GM12864 (cell line): ENCODE data around the gene CPED1.

ENCODE experiments used
- DNase-seq: peaks from one replicate; pipeline ENCODE4 v3.0.0-alpha.2; 2011; ENCODE audit warnings: low read depth
- H3K4me3 ChIP-seq: 2 replicates; pipeline ENCODE4 v1.5.1; 2011; ENCODE audit warnings: mild to moderate bottlenecking, low read depth, low read length, control low read depth
- TF ChIP-seq, protein P1 (sequence below): IDR thresholded peaks from 2 replicates; pipeline ENCODE4 v1.5.1; 2011; ENCODE audit warnings: low read depth, mild to moderate bottlenecking, moderate library complexity, low read length, control low read depth, inconsistent platforms; ENCODE audit errors: missing control alignments

Gene CPED1

GRCh38 chr7:121336579-121336978 lies 348.1 kb downstream of the CPED1 start:
- no peak overlapping the region for H3K4me3 ChIP-seq
- TF ChIP-seq, protein P1, sequence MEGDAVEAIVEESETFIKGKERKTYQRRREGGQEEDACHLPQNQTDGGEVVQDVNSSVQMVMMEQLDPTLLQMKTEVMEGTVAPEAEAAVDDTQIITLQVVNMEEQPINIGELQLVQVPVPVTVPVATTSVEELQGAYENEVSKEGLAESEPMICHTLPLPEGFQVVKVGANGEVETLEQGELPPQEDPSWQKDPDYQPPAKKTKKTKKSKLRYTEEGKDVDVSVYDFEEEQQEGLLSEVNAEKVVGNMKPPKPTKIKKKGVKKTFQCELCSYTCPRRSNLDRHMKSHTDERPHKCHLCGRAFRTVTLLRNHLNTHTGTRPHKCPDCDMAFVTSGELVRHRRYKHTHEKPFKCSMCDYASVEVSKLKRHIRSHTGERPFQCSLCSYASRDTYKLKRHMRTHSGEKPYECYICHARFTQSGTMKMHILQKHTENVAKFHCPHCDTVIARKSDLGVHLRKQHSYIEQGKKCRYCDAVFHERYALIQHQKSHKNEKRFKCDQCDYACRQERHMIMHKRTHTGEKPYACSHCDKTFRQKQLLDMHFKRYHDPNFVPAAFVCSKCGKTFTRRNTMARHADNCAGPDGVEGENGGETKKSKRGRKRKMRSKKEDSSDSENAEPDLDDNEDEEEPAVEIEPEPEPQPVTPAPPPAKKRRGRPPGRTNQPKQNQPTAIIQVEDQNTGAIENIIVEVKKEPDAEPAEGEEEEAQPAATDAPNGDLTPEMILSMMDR = no peak
- DNase-seq = no peak

GRCh38 chr7:121337398-121337797 lies 348.9 kb downstream of the CPED1 start:
- no peak overlapping the region for H3K4me3 ChIP-seq
- TF ChIP-seq, protein P1 = peak; percentile 13
- no peak for DNase-seq

DNA sequence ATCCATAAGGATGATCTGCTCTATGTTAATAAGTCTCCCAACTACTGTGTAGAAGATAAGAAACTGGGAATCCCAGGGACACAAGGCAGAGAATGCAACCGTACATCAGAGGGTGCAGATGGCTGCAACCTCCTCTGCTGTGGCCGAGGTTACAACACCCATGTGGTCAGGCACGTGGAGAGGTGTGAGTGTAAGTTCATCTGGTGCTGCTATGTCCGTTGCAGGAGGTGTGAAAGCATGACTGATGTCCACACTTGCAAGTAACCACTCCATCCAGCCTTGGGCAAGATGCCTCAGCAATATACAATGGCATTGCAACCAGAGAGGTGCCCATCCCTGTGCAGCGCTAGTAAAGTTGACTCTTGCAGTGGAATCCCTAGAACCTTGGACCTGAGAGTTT lies 350.6 kb downstream of the CPED1 start:
- DNase-seq = no peak
- H3K4me3 ChIP-seq = no peak overlapping the region
- TF ChIP-seq, protein P1 = no peak

DNA sequence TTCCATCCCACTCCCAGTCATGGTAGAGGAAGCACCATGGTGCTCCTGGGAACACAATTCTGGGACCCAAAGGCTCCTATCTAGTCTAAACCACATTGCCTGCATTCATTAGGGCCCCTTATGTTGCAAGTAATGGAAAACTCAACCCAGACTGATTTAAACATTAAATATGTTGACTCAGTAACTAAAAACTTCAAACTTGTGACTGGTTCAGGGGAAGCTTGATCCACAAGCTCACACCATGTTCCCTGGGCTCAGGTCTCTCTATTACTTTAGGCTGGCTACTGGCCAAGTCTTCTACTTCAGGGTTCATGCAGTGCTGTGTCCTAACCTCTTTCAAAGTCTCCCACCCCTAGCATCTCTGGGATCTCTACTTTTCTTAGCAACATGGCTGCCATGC lies 353.4 kb downstream of the CPED1 start:
- H3K4me3 ChIP-seq = no peak overlapping the region
- DNase-seq = no peak
- TF ChIP-seq, protein P1 = no peak

- no peak for DNase-seq
- no peak overlapping the region for H3K4me3 ChIP-seq
- TF ChIP-seq, protein P1 = no peak
Observed at GRCh38 chr7:121342631-121343030, 354.1 kb downstream of the CPED1 start.

DNA sequence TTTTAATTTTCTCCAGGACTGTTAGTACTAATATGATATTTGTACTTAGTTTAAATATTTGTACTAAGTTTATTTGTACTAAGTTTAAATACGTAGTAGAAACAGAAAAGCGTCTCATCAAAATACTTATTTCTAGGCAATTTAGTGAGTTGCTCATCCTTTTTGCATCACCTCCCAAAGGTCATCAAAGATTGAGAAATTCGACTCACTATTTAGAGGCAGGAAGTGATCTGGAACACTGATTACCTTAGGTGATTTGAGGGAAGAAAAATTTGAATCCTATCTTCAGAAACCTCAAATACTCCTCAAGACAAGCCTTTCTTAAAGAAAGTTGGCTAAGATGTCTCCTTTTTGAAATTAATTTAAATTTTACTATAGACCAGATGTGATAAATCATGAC lies 354.8 kb downstream of the CPED1 start:
- TF ChIP-seq, protein P1 = no peak
- DNase-seq = no peak
- no peak overlapping the region for H3K4me3 ChIP-seq

DNA sequence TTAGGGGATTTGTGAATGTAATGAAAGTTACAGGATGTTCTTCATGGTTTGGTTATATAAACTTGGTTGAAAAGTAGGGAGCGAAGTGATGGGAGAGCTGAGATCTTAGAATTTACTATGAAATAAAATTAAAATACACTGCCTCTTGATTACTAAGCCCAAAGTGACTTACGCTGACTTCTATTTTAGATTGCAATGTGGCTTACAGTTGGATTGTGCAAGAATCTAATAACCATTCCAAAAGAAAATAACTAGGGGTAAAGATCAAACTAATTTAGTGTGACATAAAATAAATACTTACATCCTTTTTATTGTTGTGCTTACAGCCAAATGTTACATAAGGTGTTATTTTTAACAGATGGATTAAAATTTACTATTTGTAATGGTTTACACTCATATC lies 355.6 kb downstream of the CPED1 start:
- DNase-seq = no peak
- TF ChIP-seq, protein P1 = no peak
- no peak overlapping the region for H3K4me3 ChIP-seq
